NCI-H748 (cell line): ENCODE measurements around the gene TNNI3K.

Experiments
- DNase-seq: peaks from one replicate; lab custom pipeline; 2025; ENCODE audit not compliant: unreplicated experiment; lab: John Stamatoyannopoulos, UW

TNNI3K gene

DNA sequence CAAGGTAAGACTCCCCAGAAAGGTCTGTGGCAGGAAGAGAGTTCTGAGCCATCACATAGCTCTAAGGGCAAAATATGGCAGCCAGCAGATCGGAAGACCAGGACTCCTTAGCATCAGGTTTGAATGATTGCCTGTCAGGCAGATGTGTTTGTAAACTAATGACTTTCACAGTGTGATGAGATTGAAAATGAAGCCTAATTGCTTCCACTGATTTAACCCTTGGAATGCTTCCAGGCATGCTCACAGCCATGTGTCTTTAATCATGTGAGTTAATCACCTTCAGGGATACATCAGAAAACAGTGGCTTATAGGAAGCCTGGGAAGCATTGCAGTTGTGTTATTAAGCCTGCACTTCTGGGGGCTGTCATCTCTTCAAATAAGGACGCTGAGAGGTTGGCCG lies 194.4 kb downstream of the TNNI3K start:
- DNase-seq, result peak; percentile 69

GRCh38 chr1:74430342-74430934 lies 195.3 kb downstream of the TNNI3K start:
- DNase-seq, result no peak

DNA sequence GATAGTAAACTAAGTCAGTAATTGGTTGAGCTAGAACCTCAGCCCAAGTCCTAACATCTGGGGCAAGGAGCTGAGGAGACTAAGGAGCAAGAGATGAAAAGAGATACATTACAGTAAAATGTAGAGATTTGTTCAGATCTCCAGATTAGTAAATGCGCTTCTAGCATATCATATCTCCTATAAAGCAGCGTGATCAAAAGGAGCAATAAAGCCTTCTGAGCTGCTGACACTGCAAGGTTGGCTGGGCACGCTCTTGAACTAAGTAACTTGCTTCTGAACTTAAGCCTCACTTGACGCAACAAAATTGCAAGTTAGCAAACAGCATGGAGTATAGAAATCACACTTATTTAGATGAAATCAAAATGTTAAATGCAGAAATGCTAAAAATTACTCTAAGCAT lies 196.3 kb downstream of the TNNI3K start:
- no peak for DNase-seq

- no peak for DNase-seq
Measured at GRCh38 chr1:74432325-74432724, 197.1 kb downstream of the TNNI3K start.

GRCh38 chr1:74434321-74434720 lies 199.1 kb downstream of the TNNI3K start:
- no peak for DNase-seq

- DNase-seq, result no peak
Measured at GRCh38 chr1:74436078-74436477, 200.9 kb downstream of the TNNI3K start.

DNA sequence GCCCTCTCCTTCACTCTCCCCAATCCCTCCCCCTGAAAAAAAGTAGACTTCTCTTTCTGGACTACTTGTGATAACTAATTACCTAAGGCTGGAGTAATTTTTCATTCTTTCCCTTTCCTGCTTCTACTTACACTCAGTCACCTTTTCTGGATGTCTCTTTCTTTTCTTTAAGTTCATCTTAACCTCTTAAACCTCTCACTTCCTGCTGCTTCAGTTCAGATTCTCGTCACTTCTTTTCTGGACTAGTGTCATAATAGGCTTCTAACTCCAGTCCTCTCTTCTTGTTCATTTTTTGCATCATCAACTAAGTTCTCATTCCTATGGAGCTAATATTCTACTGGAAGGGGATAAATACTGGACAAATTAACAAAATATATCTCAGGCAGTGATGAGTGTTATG lies 201.8 kb downstream of the TNNI3K start:
- no peak for DNase-seq

GRCh38 chr1:74452035-74452434 lies 216.8 kb downstream of the TNNI3K start:
- DNase-seq, result no peak

DNA sequence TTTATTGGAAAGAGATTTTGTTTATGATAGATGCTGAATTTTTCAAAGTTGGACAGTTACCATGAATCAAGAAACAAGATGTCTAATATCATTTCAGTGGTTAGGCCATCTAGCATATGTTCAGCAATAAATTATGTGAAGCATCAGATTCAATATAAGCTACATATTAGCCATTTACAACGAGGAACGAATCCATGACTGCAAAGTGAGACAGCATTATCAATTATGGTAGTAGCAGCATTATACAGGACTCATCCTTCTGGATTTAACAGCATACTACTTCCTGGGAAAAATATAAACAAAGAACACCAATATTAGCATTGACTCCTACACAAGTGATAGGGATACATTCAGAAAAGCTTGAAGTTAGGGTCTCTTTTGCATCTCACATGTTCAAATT lies 218.1 kb downstream of the TNNI3K start:
- no peak for DNase-seq

- DNase-seq, result no peak
Measured at GRCh38 chr1:74455390-74455789, 220.2 kb downstream of the TNNI3K start.

GRCh38 chr1:74457253-74457652 lies 222.1 kb downstream of the TNNI3K start:
- DNase-seq, result no peak

DNA sequence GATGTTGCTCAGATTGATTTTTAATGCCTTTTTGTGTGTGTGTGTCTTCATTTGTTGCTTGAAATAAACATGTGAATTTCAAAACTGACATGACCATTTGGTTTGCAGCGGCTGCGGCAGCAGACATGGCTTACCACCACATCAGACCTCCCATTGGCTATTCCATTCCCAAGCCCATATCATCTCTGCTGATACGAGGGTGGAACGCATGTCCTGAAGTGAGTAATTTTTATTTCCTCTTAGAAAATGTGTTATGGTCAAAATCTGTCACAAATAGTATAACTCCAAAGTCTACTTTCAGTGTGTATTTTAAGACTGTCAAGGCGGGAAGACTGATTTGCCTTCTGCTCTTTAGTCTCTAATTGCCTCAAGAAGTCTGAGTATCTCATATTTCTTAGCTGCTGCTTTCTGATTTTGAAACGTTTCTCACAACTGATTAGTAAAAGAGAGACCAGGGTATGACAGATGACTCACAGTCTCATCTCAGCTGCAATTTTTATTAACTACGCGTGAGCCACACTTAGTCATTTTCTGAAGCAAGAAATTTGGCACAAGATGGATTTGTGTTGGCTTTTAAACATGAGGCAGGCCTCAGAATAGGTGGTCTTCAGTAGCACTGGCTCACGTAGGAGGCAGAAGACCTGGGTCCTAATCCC lies 228.3 kb downstream of the TNNI3K start:
- no peak for DNase-seq

GRCh38 chr1:74464037-74464436 lies 228.8 kb downstream of the TNNI3K start:
- DNase-seq, result no peak

- no peak for DNase-seq
Measured at GRCh38 chr1:74465193-74465681, 230.1 kb downstream of the TNNI3K start.

DNA sequence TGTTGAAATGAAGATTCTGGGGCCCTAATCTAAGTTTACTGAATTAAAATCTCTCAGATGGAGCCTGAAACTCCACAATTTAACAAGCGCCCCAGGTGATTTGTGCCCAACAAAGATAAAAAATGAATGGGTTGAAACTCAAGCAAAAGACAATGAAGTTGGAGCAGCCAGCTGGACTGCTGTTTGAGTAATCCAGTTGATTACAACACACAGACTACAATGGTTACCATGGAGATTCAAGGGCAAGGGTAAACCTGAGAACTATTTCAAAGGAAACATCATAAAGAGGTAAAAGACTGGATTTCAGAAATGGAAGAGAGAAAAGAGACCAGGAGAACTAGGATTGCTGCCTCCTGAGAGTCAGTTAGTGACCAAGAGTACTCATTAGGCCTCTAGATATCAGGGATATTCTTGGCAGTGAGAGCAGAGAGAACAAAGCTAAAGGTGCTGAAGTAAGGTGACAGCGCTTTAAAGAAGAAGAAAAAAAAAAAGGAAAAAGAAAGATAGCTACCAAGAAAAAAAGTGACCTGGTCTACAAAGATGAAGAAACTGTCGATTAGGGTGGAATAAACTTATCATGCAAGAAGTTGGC lies 232.7 kb downstream of the TNNI3K start:
- peak; percentile 98 for DNase-seq

DNA sequence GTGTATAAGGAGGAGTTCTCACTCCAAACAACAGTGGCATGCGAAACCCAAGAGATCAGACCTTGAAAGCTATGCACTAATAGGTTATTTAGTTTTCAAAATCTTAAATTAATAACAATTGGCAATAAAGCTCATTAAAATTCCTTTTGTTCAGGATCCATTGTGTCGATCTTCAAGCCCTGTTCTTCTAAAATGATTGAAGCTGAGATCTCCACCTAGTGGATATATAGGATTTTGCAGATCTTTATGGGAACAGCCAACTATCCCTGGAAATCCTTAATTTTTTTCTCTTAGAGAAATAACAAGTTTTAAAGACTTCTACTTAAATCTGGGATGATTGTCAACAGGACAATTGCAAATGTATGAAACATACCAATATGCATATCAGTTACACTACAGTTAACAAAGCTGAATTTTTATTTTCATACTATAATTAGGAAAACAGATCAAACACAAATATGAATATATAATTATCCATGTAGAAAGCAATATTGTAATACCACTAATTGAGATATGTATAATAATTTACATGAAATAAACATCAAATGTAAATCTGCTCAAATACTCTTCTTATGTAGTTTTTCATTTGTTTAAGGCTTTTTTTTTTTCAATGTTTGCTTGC lies 233.9 kb downstream of the TNNI3K start:
- DNase-seq, result peak; percentile 84

DNA sequence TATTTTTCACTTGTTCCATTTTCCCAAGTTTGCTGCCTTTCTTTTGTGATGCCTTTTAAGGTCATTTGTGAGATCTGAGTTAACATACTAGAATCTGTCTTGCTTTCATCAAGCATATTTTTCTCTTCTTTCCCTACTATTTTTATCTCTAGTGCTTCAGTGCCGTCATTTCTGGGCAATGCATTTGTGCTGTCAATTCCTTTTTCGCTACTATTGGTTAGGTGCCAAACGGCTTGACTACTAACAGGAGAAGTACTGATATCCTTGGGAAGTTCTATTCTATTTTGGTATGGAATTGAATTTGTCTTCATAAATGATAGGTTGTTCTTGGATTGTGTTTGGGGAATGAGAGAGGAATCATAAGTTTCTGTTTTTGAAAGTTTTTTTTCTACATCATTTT lies 235.1 kb downstream of the TNNI3K start:
- DNase-seq, result no peak

DNA sequence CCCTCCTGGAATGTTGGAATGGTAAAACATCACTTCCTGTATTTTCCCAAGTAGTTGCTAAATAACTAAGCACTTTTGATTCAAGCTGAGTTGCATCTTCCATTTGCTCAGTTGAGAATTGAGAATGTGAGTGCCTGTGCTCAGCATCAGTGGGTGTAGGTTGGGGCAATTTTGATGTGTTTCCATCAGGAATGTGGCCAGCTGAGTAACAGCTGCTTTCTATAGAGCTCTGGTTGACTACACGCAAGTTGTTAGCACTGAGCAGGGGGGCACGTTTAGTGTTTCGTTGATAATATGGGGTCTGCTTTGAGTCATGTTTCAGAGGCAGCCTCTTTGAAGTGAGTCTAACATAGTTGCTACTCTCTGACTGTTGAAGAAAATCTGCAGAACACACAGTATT lies 235.7 kb downstream of the TNNI3K start:
- no peak for DNase-seq

- no peak for DNase-seq
Measured at GRCh38 chr1:74471470-74471869, 236.3 kb downstream of the TNNI3K start.

GRCh38 chr1:74474585-74474984 lies 239.4 kb downstream of the TNNI3K start:
- no peak for DNase-seq

DNA sequence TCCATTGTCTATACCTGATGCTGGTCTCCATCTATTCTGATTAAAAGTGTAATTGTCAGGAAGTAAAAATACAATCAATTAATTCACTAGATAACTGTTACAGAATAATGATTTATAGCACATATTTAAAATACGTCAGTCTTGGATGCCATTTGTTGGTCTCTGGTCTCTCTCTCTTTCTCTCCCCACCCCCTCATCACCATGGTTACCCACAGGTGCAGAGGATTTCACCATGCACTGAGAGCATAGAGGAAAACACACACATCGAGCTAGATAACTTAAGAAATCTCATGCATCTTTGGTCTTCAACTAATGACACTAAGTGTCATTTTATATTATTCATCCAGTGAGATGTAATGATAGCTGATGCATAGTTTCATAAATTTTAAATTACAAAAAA lies 243.8 kb downstream of the TNNI3K start:
- peak; percentile 67 for DNase-seq

DNA sequence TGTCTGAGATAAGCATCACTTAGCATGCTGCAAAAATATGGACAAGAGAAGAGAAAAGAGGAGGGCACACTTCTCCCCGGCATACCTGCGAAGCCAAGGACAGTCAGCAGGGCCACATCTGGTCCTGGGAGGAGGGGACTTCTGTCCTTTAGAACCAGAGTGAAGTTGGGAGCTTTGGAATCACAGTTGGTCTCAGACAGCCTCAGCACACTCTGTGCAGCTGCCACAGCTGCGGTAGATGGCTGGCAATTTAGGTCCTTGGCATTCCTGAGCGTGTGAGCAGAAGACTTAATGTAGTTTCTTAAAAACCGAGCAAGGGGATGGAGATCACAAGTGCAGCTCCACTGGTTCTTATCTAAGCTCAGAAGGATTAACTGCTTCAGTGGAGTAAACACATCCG lies 244.9 kb downstream of the TNNI3K start:
- no peak for DNase-seq
